NCI-H187 treated with DMSO at 0.1 percent for 48 hours (cell line): Measurements from ENCODE around the gene DEAF1.
"Not testable (repeated sequence)": the region's sequence is repeated elsewhere in the genome, so short reads cannot be mapped to it uniquely, and the experiment has no call there.

ENCODE experiments used
- DNase-seq: peaks from one replicate; lab custom pipeline; 2025; lab: John Stamatoyannopoulos, UW

DEAF1 gene

DNA sequence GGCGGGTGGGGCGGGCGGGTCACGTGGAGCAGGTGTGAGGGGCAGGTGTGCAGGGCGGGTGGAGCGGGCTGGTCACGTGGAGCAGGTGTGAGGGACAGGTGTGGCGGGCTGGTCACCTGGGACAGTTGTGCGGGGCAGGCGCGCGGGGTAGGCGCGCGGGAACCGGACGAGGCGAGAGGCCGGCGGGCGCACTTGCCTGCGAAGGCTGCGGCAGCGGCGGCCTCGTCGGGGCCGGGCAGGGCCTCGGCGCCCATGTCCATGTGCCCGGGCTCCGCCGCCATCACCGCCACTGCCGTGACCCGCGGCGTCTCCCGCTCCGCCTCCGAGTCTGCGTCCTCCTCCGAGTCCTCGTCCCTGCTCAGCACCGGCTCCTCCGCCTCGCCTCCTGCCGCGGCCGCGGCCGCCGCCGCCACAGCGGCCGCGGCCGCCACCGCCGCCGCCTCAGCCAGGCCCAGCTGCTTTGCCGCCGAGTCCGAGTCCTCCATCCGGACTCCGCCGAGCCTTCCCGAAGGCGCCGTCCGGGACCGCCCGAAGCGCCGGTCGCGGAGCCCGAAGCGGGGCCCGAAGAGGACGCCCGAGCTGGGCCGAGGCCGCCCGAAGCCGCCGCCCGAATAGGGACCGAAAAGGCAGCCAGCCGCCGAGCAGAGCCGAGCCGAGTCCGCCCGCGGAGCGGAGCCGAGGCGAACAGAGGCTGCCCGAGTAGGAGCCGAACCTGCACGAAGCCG, at the start of gene DEAF1:
DEAF1 (minus strand) TSS at position 660 of the 725 bp plus-strand sequence; CDS start at position 485, 175 bp downstream.
- DNase-seq: peak; percentile 89

- no peak for DNase-seq
These were observed 47.7 kb upstream of the DEAF1 start for GRCh38 chr11:742571-743201.

DNA sequence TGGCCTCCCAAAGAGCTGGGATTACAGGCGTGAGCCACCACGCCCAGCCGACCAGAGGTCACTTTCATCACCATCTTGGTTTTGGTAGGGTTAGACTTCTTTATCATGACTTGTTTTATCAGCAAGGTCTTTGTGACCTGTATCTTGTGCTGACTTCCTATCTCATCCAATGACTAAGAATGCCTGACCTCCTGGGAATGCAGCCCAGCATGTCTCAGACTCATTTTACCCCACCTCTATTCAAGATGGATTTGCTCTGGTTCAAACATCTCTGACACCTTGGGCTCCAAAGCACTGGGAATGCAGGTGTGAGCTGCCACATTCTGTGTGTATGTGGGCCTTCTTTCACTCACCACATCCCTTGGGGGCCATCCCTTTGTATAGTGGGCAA, 47.1 kb upstream of the DEAF1 start:
- no peak for DNase-seq

GRCh38 chr11:737899-738298, 42.9 kb upstream of the DEAF1 start:
- not testable (repeated sequence) for DNase-seq

- DNase-seq: no peak
These were observed 42.3 kb upstream of the DEAF1 start for GRCh38 chr11:737366-737765.

- not testable (repeated sequence) for DNase-seq
These were observed 39.5 kb upstream of the DEAF1 start for GRCh38 chr11:734541-734940.

DNA sequence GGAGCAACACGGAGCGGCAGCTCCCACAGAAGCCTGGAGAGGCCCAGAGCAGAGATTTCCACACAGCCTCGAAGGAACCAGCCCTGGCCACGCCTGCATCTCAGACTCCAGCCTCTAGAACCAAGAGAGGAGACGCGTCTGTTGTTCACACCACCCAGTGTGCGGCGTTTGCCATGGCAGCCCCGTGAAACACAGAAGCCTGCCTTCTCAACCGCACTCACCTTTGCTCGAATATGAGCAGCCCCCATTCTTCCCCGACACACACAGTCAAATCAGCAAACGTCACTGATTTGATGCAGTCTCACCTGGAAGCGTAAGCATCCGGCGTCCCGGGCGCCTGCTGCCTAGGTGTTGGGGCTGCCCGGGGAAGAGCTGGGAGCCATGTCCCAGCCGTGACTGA, 38.0 kb upstream of the DEAF1 start:
- no peak for DNase-seq

DNA sequence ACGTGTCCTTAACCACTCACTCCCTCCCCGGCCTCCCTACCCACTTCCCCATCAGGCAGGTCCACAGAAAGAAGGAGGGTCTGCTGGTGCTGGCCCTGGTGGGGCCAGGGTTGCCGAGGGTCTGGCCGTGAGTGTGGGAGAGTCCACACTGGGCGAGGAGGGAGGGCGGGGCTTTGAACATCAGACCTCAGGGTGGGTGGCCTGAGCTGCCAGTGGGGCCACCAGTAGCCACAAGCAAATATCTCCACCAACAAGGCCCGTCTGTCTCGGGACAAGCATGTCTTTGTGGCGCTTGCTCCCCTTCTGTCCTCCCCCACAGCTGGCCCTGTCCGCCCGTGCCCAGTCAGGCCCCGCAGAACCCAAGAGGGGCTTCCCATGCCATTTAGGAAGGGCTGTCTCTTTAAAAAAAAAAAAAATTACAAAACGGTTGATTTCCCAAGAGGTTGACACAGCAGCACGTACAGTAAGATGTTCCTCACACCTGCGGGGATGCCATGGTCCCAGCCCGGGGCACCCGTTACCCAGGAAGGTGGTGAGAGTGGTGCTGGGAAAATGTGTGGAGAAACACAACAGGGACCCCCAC, 34.6 kb upstream of the DEAF1 start:
- no peak for DNase-seq

- no peak for DNase-seq
These were observed 34.0 kb upstream of the DEAF1 start for GRCh38 chr11:728901-729491.

GRCh38 chr11:727859-728748, 33.1 kb upstream of the DEAF1 start:
- DNase-seq: no peak

GRCh38 chr11:727281-727701, 32.3 kb upstream of the DEAF1 start:
- DNase-seq: no peak

DNA sequence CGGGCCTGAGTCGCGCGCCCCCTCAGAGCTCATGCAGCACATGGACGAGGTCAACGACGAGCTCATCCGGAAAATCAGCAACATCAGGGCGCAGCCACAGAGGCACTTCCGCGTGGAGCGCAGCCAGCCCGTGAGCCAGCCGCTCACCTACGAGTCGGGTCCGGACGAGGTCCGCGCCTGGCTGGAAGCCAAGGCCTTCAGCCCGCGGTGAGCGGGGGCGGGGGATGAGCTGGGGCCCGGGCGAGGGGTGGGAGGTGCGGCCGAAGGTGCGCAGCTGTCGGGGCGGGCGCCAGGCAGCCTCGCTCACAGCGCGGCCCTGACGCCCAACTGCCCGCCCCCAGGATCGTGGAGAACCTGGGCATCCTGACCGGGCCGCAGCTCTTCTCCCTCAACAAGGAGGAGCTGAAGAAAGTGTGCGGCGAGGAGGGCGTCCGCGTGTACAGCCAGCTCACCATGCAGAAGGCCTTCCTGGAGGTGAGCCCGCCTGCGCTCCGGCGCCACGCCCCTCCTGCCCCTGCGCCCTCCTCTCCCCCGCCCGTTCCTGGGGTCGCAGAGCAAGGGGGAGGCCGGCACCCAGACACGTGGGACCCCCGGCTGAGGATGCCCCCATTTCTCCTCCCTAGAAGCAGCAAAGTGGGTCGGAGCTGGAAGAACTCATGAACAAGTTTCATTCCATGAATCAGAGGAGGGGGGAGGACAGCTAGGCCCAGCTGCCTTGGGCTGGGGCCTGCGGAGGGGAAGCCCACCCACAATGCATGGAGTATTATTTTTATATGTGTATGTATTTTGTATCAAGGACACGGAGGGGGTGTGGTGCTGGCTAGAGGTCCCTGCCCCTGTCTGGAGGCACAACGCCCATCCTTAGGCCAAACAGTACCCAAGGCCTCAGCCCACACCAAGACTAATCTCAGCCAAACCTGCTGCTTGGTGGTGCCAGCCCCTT, 31.5 kb upstream of the DEAF1 start:
- no peak for DNase-seq

DNA sequence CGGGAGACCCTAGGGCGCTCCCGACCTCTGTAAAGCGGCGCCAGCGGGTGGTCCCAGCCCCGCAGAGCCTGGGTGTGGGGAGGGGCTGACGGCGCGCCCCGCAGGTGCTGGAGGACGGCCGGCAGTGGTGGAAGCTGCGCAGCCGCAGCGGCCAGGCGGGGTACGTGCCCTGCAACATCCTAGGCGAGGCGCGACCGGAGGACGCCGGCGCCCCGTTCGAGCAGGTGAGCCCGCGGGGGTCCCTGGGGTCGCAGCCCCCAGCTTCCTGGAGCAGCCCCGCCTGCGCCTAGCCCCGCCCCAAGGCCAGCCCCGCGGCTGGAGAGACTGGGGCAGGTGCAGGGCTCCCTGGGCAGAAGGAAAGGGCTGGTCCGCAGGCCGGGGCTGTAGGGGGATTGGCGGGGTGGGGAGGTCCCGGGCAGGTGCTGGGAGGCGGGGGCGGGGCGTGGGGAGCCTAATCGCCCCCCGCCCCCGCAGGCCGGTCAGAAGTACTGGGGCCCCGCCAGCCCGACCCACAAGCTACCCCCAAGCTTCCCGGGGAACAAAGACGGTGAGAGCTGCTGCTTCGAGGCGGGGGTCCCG, 30.7 kb upstream of the DEAF1 start:
- DNase-seq: no peak

- DNase-seq: no peak
These were observed 29.9 kb upstream of the DEAF1 start for GRCh38 chr11:724778-725386.

GRCh38 chr11:724049-724777, 29.2 kb upstream of the DEAF1 start:
- no peak for DNase-seq

DNA sequence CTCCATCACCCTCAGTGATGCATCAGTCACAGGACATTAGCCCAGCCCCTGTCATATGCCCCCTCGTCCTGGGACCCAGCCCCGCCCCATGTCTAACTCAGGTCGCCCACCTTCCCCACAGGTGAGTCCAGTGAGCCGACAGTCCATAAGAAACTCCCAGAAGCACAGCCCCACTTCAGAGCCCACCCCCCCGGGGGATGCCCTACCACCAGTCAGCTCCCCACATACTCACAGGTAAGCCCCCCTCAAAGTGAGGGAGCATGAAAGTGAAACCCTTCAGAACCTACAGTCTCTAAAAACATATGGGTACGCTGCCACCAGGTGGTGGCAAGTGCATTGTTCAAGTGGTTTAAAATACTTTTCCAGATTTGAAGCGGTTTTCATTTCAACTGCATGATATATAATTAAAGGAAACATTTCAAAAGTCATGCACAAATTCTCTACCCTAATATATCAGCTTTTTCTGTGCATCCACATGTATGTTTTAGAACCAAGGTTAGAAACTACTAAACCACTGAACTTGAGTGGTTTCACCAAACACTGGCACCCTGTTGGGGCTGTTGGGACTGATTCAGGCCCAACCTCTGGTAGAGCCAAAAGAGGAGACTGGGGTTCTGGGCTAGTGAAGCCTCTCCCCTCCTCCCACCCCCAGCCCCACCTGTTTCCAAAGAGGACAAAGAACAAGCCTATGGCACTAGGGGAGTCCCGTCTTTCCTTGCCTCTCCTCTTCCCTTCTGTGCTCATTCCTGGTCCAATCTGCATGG, 28.3 kb upstream of the DEAF1 start:
- DNase-seq: no peak

- DNase-seq: no peak
These were observed 27.4 kb upstream of the DEAF1 start for GRCh38 chr11:722346-722811.

DNA sequence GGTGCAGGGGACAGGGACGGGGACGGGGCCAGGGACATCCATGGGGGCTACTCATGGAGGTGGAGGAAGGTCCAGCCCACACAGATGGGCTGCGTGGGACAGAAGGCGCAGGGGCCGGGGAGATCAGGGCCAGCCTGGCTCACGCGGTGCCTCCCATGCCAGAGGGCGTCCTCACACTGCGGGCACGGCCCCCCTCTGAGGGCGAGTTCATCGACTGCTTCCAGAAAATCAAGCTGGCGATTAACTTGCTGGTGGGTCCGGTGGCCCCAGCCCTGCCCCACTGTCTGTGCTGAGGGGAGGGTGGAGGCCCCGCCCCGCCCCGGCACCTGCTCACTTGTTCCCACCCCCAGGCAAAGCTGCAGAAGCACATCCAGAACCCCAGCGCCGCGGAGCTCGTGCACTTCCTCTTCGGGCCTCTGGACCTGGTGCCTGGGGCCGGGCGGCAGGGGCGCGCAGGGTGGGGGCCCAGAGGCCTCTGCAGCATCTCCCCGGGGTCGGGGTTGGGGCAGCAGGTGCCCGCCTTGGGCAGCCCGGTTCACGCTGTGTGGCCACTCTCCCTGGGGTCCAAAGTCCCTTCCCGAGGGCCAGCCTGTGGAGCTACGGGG, 26.8 kb upstream of the DEAF1 start:
- DNase-seq: no peak
